ENCODE data around the gene ATRIP. TPM values are rescaled to one million over a fixed set of nuclear protein-coding genes. Genes with fewer than 3 reads are reported as not detected.
A peak's percentile ranks its signal among the peaks of the same experiment; 100 is the strongest.

Gene ATRIP
- total RNA-seq, 1 experiment from 2014 or later, result 8.5 TPM

GRCh38 chr3:48511551-48511950 lies 65.0 kb downstream of the ATRIP start:
- no TSS peak for BruUV-seq (replicated peaks)
- H3K36me3 ChIP-seq (ENCODE audit: low read depth), result no peaks in the 10 kb centered on the region
- no peaks in the 10 kb centered on the region for H3K9me2 ChIP-seq (ENCODE audit: insufficient read depth)
- no peak overlapping the region for H2AFZ ChIP-seq
- intact Hi-C loops (cut with micrococcal nuclease; ENCODE audit: unreplicated experiment), result no loop called here
- no peaks in the 10 kb centered on the region for H3K9me3 ChIP-seq (ENCODE audit: insufficient read depth, low read depth)
- H3K4me1 ChIP-seq (replicated peaks; ENCODE audit: insufficient read depth), result peaks cover 35% of the 10 kb centered on the region
- no peaks in the 10 kb centered on the region for H3K27me3 ChIP-seq (ENCODE audit: insufficient read depth, low read depth)
- no peaks in the 10 kb centered on the region for H3K79me2 ChIP-seq (ENCODE audit: low read depth)
- H3K27ac ChIP-seq, result no peak overlapping the region
- DNase-seq, result no peak
- H3K4me3 ChIP-seq, result no peak overlapping the region
- H4K20me1 ChIP-seq (ENCODE audit: insufficient read depth), result no peaks in the 10 kb centered on the region
- H3K4me2 ChIP-seq, result no peak overlapping the region
- TF ChIP-seq EZH2 (IDR thresholded peaks at IDR 0.05; ENCODE audit: low read depth) (no peak), CTCF (conservative IDR thresholded peaks at IDR 0.05) (no peak)
- POLR2A ChIA-PET (ENCODE audit: unreplicated experiment), result interaction anchor here (1.1 kb wide), 1 partner anchor 39 kb away, joined by 9 read pairs; no protein-coding TSS in a partner anchor
- H3F3A ChIP-seq (ENCODE audit: insufficient read depth, low read depth), result peaks cover 36% of the 10 kb centered on the region
- CTCF ChIA-PET, result no interaction called here

- Histone ChIP-seq H3K27me3 (ENCODE audit: insufficient read depth, low read depth) (no peaks in the 10 kb centered on the region), H3K27ac (no peak overlapping the region), H3K4me1 (replicated peaks; ENCODE audit: insufficient read depth) (peaks cover 12% of the 10 kb centered on the region), H4K20me1 (ENCODE audit: insufficient read depth) (no peaks in the 10 kb centered on the region), H3K4me2 (no peak overlapping the region), H2AFZ (no peak overlapping the region), H3F3A (ENCODE audit: insufficient read depth, low read depth) (peaks cover 14% of the 10 kb centered on the region; the same call in 1 of the 2 replicates), H3K9me3 (ENCODE audit: insufficient read depth, low read depth) (no peaks in the 10 kb centered on the region), H3K79me2 (ENCODE audit: low read depth) (no peaks in the 10 kb centered on the region), H3K36me3 (ENCODE audit: low read depth) (no peaks in the 10 kb centered on the region), H3K9me2 (ENCODE audit: insufficient read depth) (no peaks in the 10 kb centered on the region), H3K4me3 (no peak overlapping the region)
- intact Hi-C loops (cut with micrococcal nuclease; ENCODE audit: unreplicated experiment), result no loop called here
- BruUV-seq (replicated peaks), result no TSS peak
- ChIA-PET POLR2A (ENCODE audit: unreplicated experiment) (interaction anchor here (0.6 to 0.7 kb wide), 2 partner anchors 202 to 970 kb away, joined by 4 to 21 read pairs; no protein-coding TSS in a partner anchor), CTCF (no interaction called here)
- DNase-seq, result peak; percentile 17 to 67
- TF ChIP-seq CTCF (conservative IDR thresholded peaks at IDR 0.05) (no peak), EZH2 (IDR thresholded peaks at IDR 0.05; ENCODE audit: low read depth) (no peak)
These were observed 68.1 kb downstream of the ATRIP start for GRCh38 chr3:48514431-48515227.

Other genes with a start within 250 kb of the ATRIP start
- not detected in 2 replicates for gene CAMP, start 223.2 kb upstream of the ATRIP start, total RNA-seq (2021)
- 11.1 and 11.7 TPM in 2 replicates for gene ZNF589, start 205.6 kb upstream of the ATRIP start, total RNA-seq (2021)
- 38.3 and 42.8 TPM in 2 replicates for gene NME6, start 145.4 kb upstream of the ATRIP start, total RNA-seq (2021)
- not detected in 2 replicates for gene SPINK8, start 113.1 kb upstream of the ATRIP start, total RNA-seq (2021)
- not detected in 2 replicates for gene FBXW12, start 74.5 kb upstream of the ATRIP start, total RNA-seq (2021)
- gene PLXNB1, start 16.7 kb upstream of the ATRIP start, total RNA-seq (2021), result 97.7 and 120 TPM in 2 replicates
- gene CCDC51, start 6.6 kb upstream of the ATRIP start, total RNA-seq (2021), result 28.5 and 35.4 TPM in 2 replicates
- 235 and 314 TPM in 2 replicates for gene TMA7, start 6.5 kb upstream of the ATRIP start, total RNA-seq (2021)
- 133 and 141 TPM in 2 replicates for gene SHISA5, start 57.4 kb downstream of the ATRIP start, total RNA-seq (2021)
- 11.7 and 13.3 TPM in 2 replicates for gene PFKFB4, start 110.1 kb downstream of the ATRIP start, total RNA-seq (2021)
- 2.8 and 4.2 TPM in 2 replicates for gene UCN2, start 117.0 kb downstream of the ATRIP start, total RNA-seq (2021)
- 91.2 and 151 TPM in 2 replicates for gene COL7A1, start 148.6 kb downstream of the ATRIP start, total RNA-seq (2021)
- gene UQCRC1, start 162.9 kb downstream of the ATRIP start, total RNA-seq (2021), result 255 and 264 TPM in 2 replicates
- gene TMEM89, start 175.0 kb downstream of the ATRIP start, total RNA-seq (2021), result not detected in 2 replicates
- 16.5 and 18.7 TPM in 2 replicates for gene SLC26A6, start 188.7 kb downstream of the ATRIP start, total RNA-seq (2021)
- gene CELSR3, start 216.1 kb downstream of the ATRIP start, total RNA-seq (2021), result 9.9 and 11.6 TPM in 2 replicates
- 40.0 and 53.3 TPM in 2 replicates for gene NCKIPSD, start 239.2 kb downstream of the ATRIP start, total RNA-seq (2021)